Measurements from ENCODE around the gene DTNB. TPM values are rescaled to one million over a fixed set of nuclear protein-coding genes. Genes with fewer than 3 reads are reported as not detected.

Gene DTNB
- total and polyA plus RNA-seq, 10 of the 15 experiments (the other 5 are each of a cell fraction or from before 2014, with no cell fraction given), result 4.5 to 30.6 (median 11.9) TPM

- no peaks in the 10 kb centered on the region for H4K20me1 ChIP-seq (ENCODE audit: control insufficient read depth, insufficient read depth)
- peaks cover 38% of the 10 kb centered on the region for H3K4me1 ChIP-seq (ENCODE audit: control insufficient read depth, insufficient read depth, low read length)
- peak overlapping the region; percentile 41; the same call in 1 of the 2 replicates for H3K27ac ChIP-seq (ENCODE audit: control insufficient read depth, insufficient read depth)
- H2AFZ ChIP-seq (ENCODE audit: control insufficient read depth, low read depth, low read length), result no peak overlapping the region
- no peaks in the 10 kb centered on the region for H3K79me2 ChIP-seq (ENCODE audit: control insufficient read depth, insufficient read depth, low read length)
- H3K4me2 ChIP-seq (ENCODE audit: control insufficient read depth, insufficient read depth), result peak overlapping the region; percentile 66
- no peaks in the 10 kb centered on the region for H3K9me3 ChIP-seq (replicated peaks; ENCODE audit: control insufficient read depth, insufficient read depth, low read length)
- FAIRE-seq (peak; percentile 98), ATAC-seq (peak; percentile 93), DNase-seq (ENCODE audit: low read depth, low spot score) (peak; percentile 92)
- SMC1A ChIA-PET (ENCODE audit: uncharacterized antibody, unreplicated experiment), result interaction anchor here (1.1 to 4.8 kb wide), 5 partner anchors 12 to 358 kb away, joined by 3 to 27 read pairs (median 8); no protein-coding TSS in a partner anchor
- POLR2A ChIA-PET, result interaction anchor here (0.6 to 1.0 kb wide), 3 partner anchors 21 to 391 kb away, joined by 3 read pairs; no protein-coding TSS in a partner anchor
- in situ Hi-C loops (cut with MboI) (no loop called here), intact Hi-C loops (cut with micrococcal nuclease; ENCODE audit: unreplicated experiment) (no loop called here)
- WGBS (ENCODE audit: insufficient coverage, insufficient replicate concordance, low lambda C conversion rate, missing lambda C conversion rate), result 2% methylated on average over 4 of the region's 4 CpGs
- CTCF ChIA-PET, result interaction anchor here (0.6 to 2.6 kb wide), 7 partner anchors 11 to 310 kb away, joined by 3 to 6 read pairs (median 4); no protein-coding TSS in a partner anchor
- no peaks in the 10 kb centered on the region for H3K27me3 ChIP-seq (replicated peaks in 1 of 2; ENCODE audit: control insufficient read depth in 2 of 2, insufficient read depth in 2 of 2, low read length in 1 of 2)
- RAD21 ChIA-PET (ENCODE audit: unreplicated experiment), result interaction anchor here (0.7 to 3.2 kb wide), 8 partner anchors 9 to 244 kb away, joined by 3 to 10 read pairs (median 4); no protein-coding TSS in a partner anchor
- H3K36me3 ChIP-seq (ENCODE audit: control insufficient read depth in 2 of 2, insufficient read depth in 2 of 2, low read length in 1 of 2), result no peaks in the 10 kb centered on the region; a peak in 1 of 4 replicates
- H3K4me3 ChIP-seq, result no peak overlapping the region
- no TSS peak for BruUV-seq (replicated peaks)
- H3K9ac ChIP-seq (ENCODE audit: control insufficient read depth, insufficient read depth, low read length), result 0 out of 2 replicates have a peak overlapping the region, but pooled peaks have one; percentile 2
- TF ChIP-seq ZNF207 (IDR thresholded peaks at IDR 0.05; ENCODE audit: borderline replicate concordance), result no peak
- TF ChIP-seq SUZ12 (IDR thresholded peaks at IDR 0.05; ENCODE audit: unreplicated experiment), result no peak
- TF ChIP-seq, protein P1, sequence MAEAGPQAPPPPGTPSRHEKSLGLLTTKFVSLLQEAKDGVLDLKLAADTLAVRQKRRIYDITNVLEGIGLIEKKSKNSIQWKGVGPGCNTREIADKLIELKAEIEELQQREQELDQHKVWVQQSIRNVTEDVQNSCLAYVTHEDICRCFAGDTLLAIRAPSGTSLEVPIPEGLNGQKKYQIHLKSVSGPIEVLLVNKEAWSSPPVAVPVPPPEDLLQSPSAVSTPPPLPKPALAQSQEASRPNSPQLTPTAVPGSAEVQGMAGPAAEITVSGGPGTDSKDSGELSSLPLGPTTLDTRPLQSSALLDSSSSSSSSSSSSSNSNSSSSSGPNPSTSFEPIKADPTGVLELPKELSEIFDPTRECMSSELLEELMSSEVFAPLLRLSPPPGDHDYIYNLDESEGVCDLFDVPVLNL (IDR thresholded peaks at IDR 0.05; ENCODE audit: low read depth, low read length), result no peak
- TF ChIP-seq GATAD2B (conservative IDR thresholded peaks at IDR 0.05; ENCODE audit: low read depth), result peak; percentile 79
- no peak for TF ChIP-seq RELA (IDR thresholded peaks at IDR 0.05; ENCODE audit: borderline replicate concordance, partially characterized antibody)
- TF ChIP-seq SMAD5 (IDR thresholded peaks at IDR 0.05; ENCODE audit: low read depth), result no peak
- TF ChIP-seq, protein P2, sequence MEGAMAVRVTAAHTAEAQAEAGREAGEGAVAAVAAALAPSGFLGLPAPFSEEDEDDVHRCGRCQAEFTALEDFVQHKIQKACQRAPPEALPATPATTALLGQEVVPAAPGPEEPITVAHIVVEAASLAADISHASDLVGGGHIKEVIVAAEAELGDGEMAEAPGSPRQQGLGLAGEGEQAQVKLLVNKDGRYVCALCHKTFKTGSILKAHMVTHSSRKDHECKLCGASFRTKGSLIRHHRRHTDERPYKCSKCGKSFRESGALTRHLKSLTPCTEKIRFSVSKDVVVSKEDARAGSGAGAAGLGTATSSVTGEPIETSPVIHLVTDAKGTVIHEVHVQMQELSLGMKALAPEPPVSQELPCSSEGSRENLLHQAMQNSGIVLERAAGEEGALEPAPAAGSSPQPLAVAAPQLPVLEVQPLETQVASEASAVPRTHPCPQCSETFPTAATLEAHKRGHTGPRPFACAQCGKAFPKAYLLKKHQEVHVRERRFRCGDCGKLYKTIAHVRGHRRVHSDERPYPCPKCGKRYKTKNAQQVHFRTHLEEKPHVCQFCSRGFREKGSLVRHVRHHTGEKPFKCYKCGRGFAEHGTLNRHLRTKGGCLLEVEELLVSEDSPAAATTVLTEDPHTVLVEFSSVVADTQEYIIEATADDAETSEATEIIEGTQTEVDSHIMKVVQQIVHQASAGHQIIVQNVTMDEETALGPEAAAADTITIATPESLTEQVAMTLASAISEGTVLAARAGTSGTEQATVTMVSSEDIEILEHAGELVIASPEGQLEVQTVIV (IDR thresholded peaks at IDR 0.05; ENCODE audit: borderline replicate concordance, partially characterized antibody), result no peak
- peak; percentile 81 to 88 for TF ChIP-seq BHLHE40 (IDR thresholded peaks at IDR 0.05; ENCODE audit: borderline replicate concordance in 1 of 2, low read depth in 2 of 2, low read length in 1 of 2)
- no peak for TF ChIP-seq RFX5 (IDR thresholded peaks at IDR 0.05; ENCODE audit: low read depth, low read length)
- no peak for TF ChIP-seq HDAC2 (IDR thresholded peaks at IDR 0.05)
- TF ChIP-seq SMC3 (IDR thresholded peaks at IDR 0.05; ENCODE audit: borderline replicate concordance, low read length), result no peak
- TF ChIP-seq TAF1 (IDR thresholded peaks at IDR 0.05; ENCODE audit: borderline replicate concordance, low read depth, low read length), result no peak
- TF ChIP-seq SMAD1 (IDR thresholded peaks at IDR 0.05; ENCODE audit: low read depth, partially characterized antibody), result peak; percentile 22
- no peak for TF ChIP-seq ZBTB4 (CRISPR knock-in tag; IDR thresholded peaks at IDR 0.05)
- TF ChIP-seq CBX3 (IDR thresholded peaks at IDR 0.05; ENCODE audit: borderline replicate concordance, low read depth), result no peak
- TF ChIP-seq CHD4 (IDR thresholded peaks at IDR 0.05), result no peak
- no peak for TF ChIP-seq ZZZ3 (IDR thresholded peaks at IDR 0.05; ENCODE audit: control insufficient read depth, insufficient read length, low read depth)
- 0 out of 2 replicates have a peak, but pooled peaks have one; percentile 11 for TF ChIP-seq ASH2L (IDR thresholded peaks at IDR 0.05; ENCODE audit: borderline replicate concordance, low read depth)
These were observed 86.6 kb downstream of the DTNB start for GRCh38 chr2:25586726-25587144.

Measured in GM12878 (cell line).